MG63 (cell line): ENCODE measurements around the gene RHOU. TPM values are rescaled to one million over a fixed set of nuclear protein-coding genes. Genes with fewer than 3 reads are reported as not detected.
A peak's percentile ranks its signal among the peaks of the same experiment; 100 is the strongest.

Experiments used
- DNase-seq: peaks from one replicate; pipeline ENCODE4 v3.0.0-alpha.2; 2020
- H3K27me3 ChIP-seq: fragments of 250-450 bp; sonication (Bioruptor Pico); 2 replicates; pipeline ENCODE4 v1.5.1; 2020; ENCODE audit warnings: mild to moderate bottlenecking, moderate library complexity
- H3K36me3 ChIP-seq: fragments of 250-450 bp; sonication (Bioruptor Pico); 2 replicates; pipeline ENCODE4 v1.5.1; 2020; ENCODE audit warnings: mild to moderate bottlenecking, moderate library complexity
- H3K4me3 ChIP-seq: fragments of 250-450 bp; sonication (Bioruptor Pico); 2 replicates; pipeline ENCODE4 v1.5.1; 2020; ENCODE audit warnings: mild to moderate bottlenecking, moderate library complexity
- H3K9me3 ChIP-seq: fragments of 250-450 bp; sonication (Bioruptor Pico); 2 replicates; pipeline ENCODE4 v1.5.1; 2020; ENCODE audit warnings: mild to moderate bottlenecking, moderate library complexity
- total RNA-seq: library from RNA; depleted of rRNA; stranded (reverse); fragments of >200 nt; shearing (Covaris generic); gene quantifications from 2 replicates; pipeline ENCODE4 v1.2.3, GENCODE V29; 2014; ENCODE audit warnings: low replicate concordance

The RHOU gene
- total RNA-seq, 1 experiment from 2014 or later = 2.5 TPM

DNA sequence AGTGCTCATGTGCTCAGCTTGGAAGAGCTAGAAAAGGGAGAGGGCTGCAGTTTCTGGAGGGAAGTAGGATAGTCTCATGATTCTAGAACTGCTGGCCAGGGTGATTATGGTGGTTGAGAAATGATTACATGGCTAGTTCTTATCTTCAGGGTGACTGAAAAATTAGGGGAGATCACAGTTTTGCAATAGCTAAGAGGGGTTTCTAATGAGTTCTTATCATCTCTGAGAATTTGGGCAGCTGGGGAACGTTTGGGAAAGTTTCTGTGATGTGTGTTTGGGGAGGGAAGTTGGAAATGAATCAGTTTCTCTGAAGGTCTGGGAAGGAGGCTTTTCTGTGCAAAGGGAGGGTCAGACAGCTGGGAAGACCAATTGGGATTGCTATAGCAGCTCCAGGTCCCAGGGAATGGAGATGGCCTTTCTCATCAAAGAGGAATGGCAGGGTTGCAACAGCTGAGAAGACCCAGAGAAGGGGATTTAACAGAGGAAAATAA, 7.6 kb upstream of the RHOU start:
- H3K9me3 ChIP-seq = no peaks in the 10 kb centered on the region
- no peak overlapping the region for H3K4me3 ChIP-seq
- H3K27me3 ChIP-seq = no peaks in the 10 kb centered on the region
- no peaks in the 10 kb centered on the region for H3K36me3 ChIP-seq
- no peak for DNase-seq

- no peak for DNase-seq
- Histone ChIP-seq H3K4me3 (no peak overlapping the region), H3K9me3 (no peaks in the 10 kb centered on the region), H3K36me3 (no peaks in the 10 kb centered on the region), H3K27me3 (no peaks in the 10 kb centered on the region)
These were observed 2.9 kb upstream of the RHOU start for GRCh38 chr1:228732426-228732825.

- no peaks in the 10 kb centered on the region for H3K36me3 ChIP-seq
- no peaks in the 10 kb centered on the region for H3K9me3 ChIP-seq
- no peaks in the 10 kb centered on the region for H3K27me3 ChIP-seq
- DNase-seq = no peak
- H3K4me3 ChIP-seq = no peak overlapping the region
These were observed 1.7 kb upstream of the RHOU start for GRCh38 chr1:228733576-228733975.

DNA sequence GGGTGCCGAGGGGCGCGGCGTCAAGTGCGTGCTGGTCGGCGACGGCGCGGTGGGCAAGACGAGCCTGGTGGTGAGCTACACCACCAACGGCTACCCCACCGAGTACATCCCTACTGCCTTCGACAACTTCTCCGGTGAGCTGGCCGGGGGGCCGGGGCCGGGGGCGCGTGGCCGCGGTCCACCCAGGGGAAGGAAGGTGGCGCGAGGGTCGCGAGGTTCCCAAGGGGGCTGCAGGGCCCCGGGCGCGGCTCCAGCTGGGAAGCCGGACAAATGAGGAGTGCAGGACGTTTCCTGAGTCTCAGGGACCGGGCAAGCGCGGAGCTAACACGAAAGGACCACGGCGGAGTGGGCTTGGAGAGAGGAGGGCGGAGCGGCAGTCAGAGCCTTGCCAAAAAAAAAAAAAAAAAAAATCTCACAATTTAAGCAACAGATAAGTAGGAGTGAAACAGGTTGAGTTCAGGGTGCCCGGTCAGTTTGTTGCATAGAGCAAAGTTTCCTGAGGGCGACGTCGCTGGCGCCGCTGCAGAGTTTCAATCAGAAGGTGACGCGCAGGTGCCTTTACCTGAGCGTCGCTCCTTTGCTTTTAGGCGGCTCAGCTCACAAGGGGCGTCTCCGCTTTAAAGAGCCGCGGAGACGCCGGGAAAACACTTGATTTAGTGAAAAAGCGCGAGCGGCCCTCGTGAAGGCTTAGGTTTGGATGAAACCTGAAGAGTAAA, 750 bp downstream of the RHOU start:
- Histone ChIP-seq H3K4me3 (peak overlapping the region; percentile 60), H3K9me3 (no peaks in the 10 kb centered on the region), H3K27me3 (no peaks in the 10 kb centered on the region), H3K36me3 (no peaks in the 10 kb centered on the region)
- DNase-seq = peak; percentile 12

DNA sequence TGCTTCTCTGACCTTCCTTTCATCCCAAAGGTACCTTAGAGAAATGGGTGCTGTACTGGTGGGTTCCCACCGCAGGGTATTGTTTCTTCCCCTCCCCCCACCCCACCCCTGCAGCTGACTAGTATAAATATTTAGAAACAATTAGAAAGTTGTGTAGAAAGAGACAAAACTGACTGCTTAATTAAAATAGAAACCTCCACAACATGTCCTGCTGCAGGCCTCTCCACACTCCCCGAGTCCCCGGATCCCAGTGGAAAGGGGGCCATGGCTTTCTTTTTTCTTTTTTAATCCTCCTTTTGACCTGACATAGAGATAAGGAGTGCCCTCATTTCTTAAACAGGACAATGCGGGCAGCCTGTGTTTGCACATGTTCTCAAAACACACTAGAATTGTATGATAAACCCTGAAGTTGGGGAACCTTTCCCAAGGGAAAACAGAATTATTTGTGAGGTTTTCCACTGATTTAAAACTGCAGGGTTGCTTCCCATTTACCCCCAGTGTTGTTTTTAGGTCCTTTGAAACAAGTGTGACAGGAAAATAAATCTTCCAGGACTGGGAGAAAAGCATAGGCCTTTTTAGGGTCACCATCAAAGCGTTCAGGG, 1.7 kb downstream of the RHOU start:
- no peak for DNase-seq
- no peak overlapping the region for H3K4me3 ChIP-seq
- no peaks in the 10 kb centered on the region for H3K27me3 ChIP-seq
- H3K9me3 ChIP-seq = no peaks in the 10 kb centered on the region
- H3K36me3 ChIP-seq = no peaks in the 10 kb centered on the region

DNA sequence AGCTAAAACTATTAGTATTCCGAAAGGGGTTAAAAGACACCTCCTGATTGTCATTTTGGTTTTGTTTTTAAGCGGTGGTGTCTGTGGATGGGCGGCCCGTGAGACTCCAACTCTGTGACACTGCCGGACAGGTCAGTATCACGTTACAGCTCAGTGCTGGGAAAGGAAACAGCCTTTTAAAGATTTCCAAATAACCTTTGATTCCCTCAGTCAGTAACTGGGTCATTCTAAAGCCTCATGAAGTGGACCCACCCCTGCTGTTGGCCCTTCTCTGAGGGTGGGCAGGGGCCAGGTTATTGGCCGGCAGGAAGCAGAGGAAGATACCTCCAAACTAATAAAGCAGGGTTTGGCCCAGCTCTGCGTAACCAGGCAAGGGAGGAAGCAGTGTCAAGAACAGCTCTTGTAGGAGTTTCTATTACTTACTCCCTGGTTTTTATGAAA, 2.3 kb downstream of the RHOU start:
- H3K4me3 ChIP-seq = no peak overlapping the region
- no peak for DNase-seq
- no peaks in the 10 kb centered on the region for H3K36me3 ChIP-seq
- no peaks in the 10 kb centered on the region for H3K27me3 ChIP-seq
- H3K9me3 ChIP-seq = no peaks in the 10 kb centered on the region

GRCh38 chr1:228739826-228740225, 4.5 kb downstream of the RHOU start:
- H3K27me3 ChIP-seq = no peaks in the 10 kb centered on the region
- H3K36me3 ChIP-seq = no peaks in the 10 kb centered on the region; the same call in 1 of the 2 replicates
- no peak overlapping the region for H3K4me3 ChIP-seq
- no peak for DNase-seq
- no peaks in the 10 kb centered on the region for H3K9me3 ChIP-seq

GRCh38 chr1:228740543-228741317, 5.5 kb downstream of the RHOU start:
- Histone ChIP-seq H3K27me3 (no peaks in the 10 kb centered on the region), H3K9me3 (no peaks in the 10 kb centered on the region), H3K4me3 (no peak overlapping the region), H3K36me3 (no peaks in the 10 kb centered on the region; the same call in 1 of the 2 replicates)
- DNase-seq = no peak

DNA sequence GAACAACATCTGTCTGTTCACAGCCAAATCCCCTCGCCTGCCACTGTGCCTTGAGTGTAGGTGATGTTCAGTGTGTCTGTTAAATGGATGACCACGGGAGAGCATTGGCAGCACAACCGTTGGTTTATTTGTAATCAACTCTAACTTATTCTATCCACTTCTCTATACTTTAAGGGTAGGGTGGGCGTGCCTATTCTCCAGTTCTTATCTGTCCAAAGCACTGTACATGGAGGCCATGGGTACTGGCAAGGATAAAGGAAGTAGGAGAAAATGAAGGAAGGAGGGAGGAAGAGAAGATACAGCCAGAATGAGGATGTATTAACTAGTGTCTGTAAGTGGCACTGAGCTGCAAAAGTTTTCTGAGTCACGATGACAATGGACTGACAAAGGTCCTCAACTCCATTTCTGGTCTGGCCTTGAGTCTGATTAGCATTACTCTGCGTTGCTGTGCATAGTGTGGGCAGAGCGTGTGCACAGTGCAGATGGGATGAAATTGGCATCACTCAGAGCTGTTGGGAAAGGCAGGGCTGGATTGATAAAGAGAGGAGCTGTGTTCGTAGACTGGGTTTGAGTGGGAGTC, 7.1 kb downstream of the RHOU start:
- Histone ChIP-seq H3K4me3 (no peak overlapping the region), H3K36me3 (no peaks in the 10 kb centered on the region; the same call in 1 of the 2 replicates)
- no peak for DNase-seq

DNA sequence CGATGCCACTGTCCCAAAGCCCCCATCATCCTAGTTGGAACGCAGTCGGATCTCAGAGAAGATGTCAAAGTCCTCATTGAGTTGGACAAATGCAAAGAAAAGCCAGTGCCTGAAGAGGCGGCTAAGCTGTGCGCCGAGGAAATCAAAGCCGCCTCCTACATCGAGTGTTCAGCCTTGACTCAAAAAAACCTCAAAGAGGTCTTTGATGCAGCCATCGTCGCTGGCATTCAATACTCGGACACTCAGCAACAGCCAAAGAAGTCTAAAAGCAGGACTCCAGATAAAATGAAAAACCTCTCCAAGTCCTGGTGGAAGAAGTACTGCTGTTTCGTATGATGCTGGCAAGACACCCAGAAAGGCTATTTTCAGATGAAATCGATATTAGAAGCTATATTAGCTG, 8.1 kb downstream of the RHOU start:
- no peaks in the 10 kb centered on the region for H3K9me3 ChIP-seq
- H3K27me3 ChIP-seq = no peaks in the 10 kb centered on the region
- no peak overlapping the region for H3K4me3 ChIP-seq
- no peak for DNase-seq
- H3K36me3 ChIP-seq = no peaks in the 10 kb centered on the region; the same call in 1 of the 2 replicates

More for the DNA sequence above, 7.1 kb downstream of the RHOU start:
- Histone ChIP-seq H3K9me3 (no peaks in the 10 kb centered on the region), H3K27me3 (no peaks in the 10 kb centered on the region)

- Histone ChIP-seq H3K27me3 (peaks cover 3% of the 10 kb centered on the region; the same call in 1 of the 2 replicates), H3K9me3 (no peaks in the 10 kb centered on the region), H3K4me3 (no peak overlapping the region), H3K36me3 (no peaks in the 10 kb centered on the region; the same call in 1 of the 2 replicates)
- DNase-seq = no peak
These were observed 9.1 kb downstream of the RHOU start for GRCh38 chr1:228744356-228744755.

GRCh38 chr1:228744918-228745317, 9.6 kb downstream of the RHOU start:
- Histone ChIP-seq H3K4me3 (no peak overlapping the region), H3K9me3 (no peaks in the 10 kb centered on the region), H3K36me3 (no peaks in the 10 kb centered on the region; the same call in 1 of the 2 replicates), H3K27me3 (peaks cover 9% of the 10 kb centered on the region; the same call in 1 of the 2 replicates)
- DNase-seq = no peak

DNA sequence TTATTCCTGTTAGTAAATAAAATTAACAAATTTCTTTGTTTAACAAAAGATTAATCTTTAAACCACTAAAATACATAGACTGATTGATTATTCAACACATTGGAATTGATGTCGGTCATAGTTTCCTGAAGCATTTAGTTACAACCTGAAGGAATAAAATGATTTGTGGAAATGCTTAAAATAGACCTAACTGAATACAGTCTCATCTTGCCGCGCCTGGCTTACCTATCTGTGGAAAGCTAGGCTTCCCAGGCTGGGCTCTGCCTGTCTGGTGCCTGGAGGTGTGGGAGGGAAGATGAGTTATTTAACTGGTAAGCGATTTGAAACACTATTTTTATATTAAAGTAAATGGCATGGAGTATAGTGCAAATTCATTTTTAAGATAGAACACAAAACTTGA, 10.2 kb downstream of the RHOU start:
- H3K36me3 ChIP-seq = no peaks in the 10 kb centered on the region; the same call in 1 of the 2 replicates
- H3K4me3 ChIP-seq = no peak overlapping the region
- H3K27me3 ChIP-seq = peaks cover 15% of the 10 kb centered on the region; the same call in 1 of the 2 replicates
- DNase-seq = no peak
- H3K9me3 ChIP-seq = no peaks in the 10 kb centered on the region

- Histone ChIP-seq H3K9me3 (no peaks in the 10 kb centered on the region), H3K36me3 (no peaks in the 10 kb centered on the region; the same call in 1 of the 2 replicates), H3K4me3 (no peak overlapping the region), H3K27me3 (peaks cover 29% of the 10 kb centered on the region)
- no peak for DNase-seq
These were observed 12.1 kb downstream of the RHOU start for GRCh38 chr1:228747301-228747935.

DNA sequence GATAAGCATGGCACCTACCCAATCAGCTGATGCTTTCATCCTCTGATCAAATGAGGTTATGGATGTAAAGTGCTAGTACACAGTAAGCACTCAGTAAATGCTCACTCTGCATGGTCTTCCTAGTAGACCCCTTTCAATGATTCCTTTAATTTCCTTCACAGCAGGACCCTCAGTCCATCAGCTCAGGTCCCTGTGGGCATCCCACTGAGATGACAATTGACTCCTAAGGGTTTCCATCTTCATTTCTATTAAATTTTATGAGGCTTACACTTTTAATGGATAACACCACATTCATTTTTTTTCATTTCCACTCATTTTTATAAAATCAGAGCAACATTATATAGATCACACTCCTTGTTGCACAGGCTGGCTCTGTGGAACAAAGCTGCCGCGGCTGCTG, 12.8 kb downstream of the RHOU start:
- Histone ChIP-seq H3K27me3 (peaks cover 32% of the 10 kb centered on the region), H3K36me3 (no peaks in the 10 kb centered on the region; the same call in 1 of the 2 replicates), H3K9me3 (no peaks in the 10 kb centered on the region), H3K4me3 (no peak overlapping the region)
- no peak for DNase-seq

DNA sequence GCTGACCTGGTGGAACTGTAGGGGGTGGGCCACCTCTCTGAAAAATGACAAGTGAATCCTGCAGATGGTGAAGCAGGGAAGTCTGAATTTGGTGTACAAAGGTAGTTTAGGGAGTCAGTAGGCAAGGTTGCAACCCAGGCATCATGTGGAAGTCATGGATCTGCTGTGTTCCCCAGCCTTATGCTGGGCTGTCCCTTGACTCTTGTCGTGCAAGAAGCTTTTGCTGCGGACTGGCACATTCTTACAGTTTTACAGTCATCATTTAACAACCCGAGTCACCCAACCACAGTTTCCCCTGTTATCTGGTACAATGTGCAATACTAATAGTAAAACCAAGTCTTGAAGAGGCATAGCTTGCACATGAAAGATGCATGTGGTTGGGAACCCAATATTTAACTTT, 13.2 kb downstream of the RHOU start:
- H3K4me3 ChIP-seq = no peak overlapping the region
- no peaks in the 10 kb centered on the region for H3K36me3 ChIP-seq
- H3K27me3 ChIP-seq = peaks cover 32% of the 10 kb centered on the region
- H3K9me3 ChIP-seq = no peaks in the 10 kb centered on the region
- no peak for DNase-seq
